Measurements from ENCODE around the gene AADACL4.
A peak's percentile ranks its signal among the peaks of the same experiment; 100 is the strongest.

AADACL4 gene

GRCh38 chr1:12615865-12616708, 27.8 kb upstream of the AADACL4 start:
- H3K27ac ChIP-seq = peak overlapping the region; percentile 99
- ChIA-PET POLR2A (ENCODE audit: low non-redundant PET) (no interaction called here), CTCF (interaction anchor here (0.6 kb wide), 2 partner anchors 151 to 387 kb away, joined by 3 read pairs; no protein-coding TSS in a partner anchor)
- TF ChIP-seq CTCF (conservative IDR thresholded peaks at IDR 0.05; ENCODE audit: low read depth) = no peak
- DNase-seq (ENCODE audit: low spot score) = peak; percentile 23

- peak overlapping the region; percentile 99 for H3K27ac ChIP-seq
- DNase-seq (ENCODE audit: low spot score) = peak; percentile 36
- ChIA-PET POLR2A (ENCODE audit: low non-redundant PET) (interaction anchor here (0.6 kb wide), 1 partner anchor 142 kb away, joined by 9 read pairs; no protein-coding TSS in a partner anchor), CTCF (interaction anchor here (0.6 to 1.0 kb wide), 2 partner anchors 139 to 178 kb away, joined by 3 read pairs; no protein-coding TSS in a partner anchor)
- TF ChIP-seq CTCF (conservative IDR thresholded peaks at IDR 0.05; ENCODE audit: low read depth) = no peak
Measured at GRCh38 chr1:12616709-12617373, 27.0 kb upstream of the AADACL4 start.

GRCh38 chr1:12617511-12617900, 26.4 kb upstream of the AADACL4 start:
- ChIA-PET CTCF (interaction anchor here (0.6 to 1.0 kb wide), 2 partner anchors 140 to 179 kb away, joined by 3 read pairs; no protein-coding TSS in a partner anchor), POLR2A (ENCODE audit: low non-redundant PET) (interaction anchor here (0.6 kb wide), 2 partner anchors 131 to 143 kb away, joined by 6 to 9 read pairs; no protein-coding TSS in a partner anchor)
- no peak for TF ChIP-seq CTCF (conservative IDR thresholded peaks at IDR 0.05; ENCODE audit: low read depth)
- DNase-seq (ENCODE audit: low spot score) = peak; percentile 54
- peak overlapping the region; percentile 99 for H3K27ac ChIP-seq

- peak within 1 kb of the TSS; percentile 99 for H3K27ac ChIP-seq
- ChIA-PET POLR2A (ENCODE audit: low non-redundant PET) (interaction anchor here (0.6 kb wide), 3 partner anchors 131 to 219 kb away, joined by 3 to 9 read pairs (median 6); no protein-coding TSS in a partner anchor), CTCF (interaction anchor here (0.5 to 1.1 kb wide), 7 partner anchors 9 to 445 kb away, joined by 3 to 4 read pairs (median 3); no protein-coding TSS in a partner anchor)
- peak; percentile 93 for DNase-seq (ENCODE audit: low spot score)
- no peak for TF ChIP-seq CTCF (conservative IDR thresholded peaks at IDR 0.05; ENCODE audit: low read depth)
Measured at GRCh38 chr1:12617901-12618660, 25.8 kb upstream of the AADACL4 start, which contains the start of gene DHRS3. TSS of gene DHRS3 (minus strand) at chr1:12618210. CDS start at chr1:12617348, 862 bp downstream.

- peak overlapping the region; percentile 99 for H3K27ac ChIP-seq
- no peak for TF ChIP-seq CTCF (conservative IDR thresholded peaks at IDR 0.05; ENCODE audit: low read depth)
- no peak for DNase-seq (ENCODE audit: low spot score)
- ChIA-PET POLR2A (ENCODE audit: low non-redundant PET) (interaction anchor here (0.6 kb wide), 1 partner anchor 219 kb away, joined by 3 read pairs; no protein-coding TSS in a partner anchor), CTCF (interaction anchor here (0.5 to 1.1 kb wide), 8 partner anchors 8 to 446 kb away, joined by 3 to 4 read pairs (median 3); no protein-coding TSS in a partner anchor)
Measured at GRCh38 chr1:12618661-12618964, 25.3 kb upstream of the AADACL4 start.

All from RWPE1 (cell line).